ENCODE data around the gene UBA5.

The UBA5 gene

GRCh38 chr3:132713977-132714727 is 54.0 kb downstream of the UBA5 start:
- in situ Hi-C loops (cut with MboI; ENCODE audit: low sequenced_read_pairs) = no loop called here

GRCh38 chr3:132716372-132716771 is 56.2 kb downstream of the UBA5 start:
- in situ Hi-C loops (cut with MboI; ENCODE audit: low sequenced_read_pairs) = no loop called here

GRCh38 chr3:132720228-132720627 is 60.1 kb downstream of the UBA5 start:
- in situ Hi-C loops (cut with MboI; ENCODE audit: low sequenced_read_pairs) = no loop called here

GRCh38 chr3:132721479-132722164 is 61.5 kb downstream of the UBA5 start:
- in situ Hi-C loops (cut with MboI; ENCODE audit: low sequenced_read_pairs) = no loop called here

GRCh38 chr3:132722165-132723023 is 62.3 kb downstream of the UBA5 start, which contains the start of gene NPHP3:
Gene NPHP3, minus strand, starts transcription at chr3:132722409. Its CDS starts 54 bp downstream, at chr3:132722355.
- in situ Hi-C loops (cut with MboI; ENCODE audit: low sequenced_read_pairs) = no loop called here

GRCh38 chr3:132723024-132723950 is 63.2 kb downstream of the UBA5 start:
- in situ Hi-C loops (cut with MboI; ENCODE audit: low sequenced_read_pairs) = no loop called here

- in situ Hi-C loops (cut with MboI; ENCODE audit: low sequenced_read_pairs) = no loop called here
Observed at GRCh38 chr3:132726341-132726823, 66.3 kb downstream of the UBA5 start.

Measured in hTERT RPE-1 (cell line).